Peyer's patch (tissue), 4 donors: ENCODE data around the gene CCDC187. TPM values are rescaled to one million over a fixed set of nuclear protein-coding genes. Genes with fewer than 3 reads are reported as not detected.
A peak's percentile ranks its signal among the peaks of the same experiment; 100 is the strongest.

Experiments
- DNase-seq, 3 donors: peaks; one replicate each; pipeline ENCODE4 v3.0.0-alpha.2; 2017 to 2019
- H3K27ac ChIP-seq, 4 donors: fragments of 200-600 bp; sonication (generic); one replicate each; pipeline ENCODE4 v1.5.1; 2016 to 2019
- H3K27me3 ChIP-seq, 2 donors: fragments of 200-600 bp; sonication (generic); one replicate each; pipeline ENCODE4 v1.5.1; 2019
- H3K36me3 ChIP-seq, 3 donors: fragments of 200-600 bp; sonication (generic); one replicate each; pipeline ENCODE4 v1.5.1; 2016 to 2019
- H3K4me1 ChIP-seq, 4 donors: fragments of 200-600 bp; sonication (generic); one replicate each; pipeline ENCODE4 v1.5.1; 2016 to 2019
- H3K4me3 ChIP-seq, 4 donors: fragments of 200-600 bp; sonication (generic); 1 replicate in 3 of 4; 2 replicates in 1 of 4; pipeline ENCODE4 v1.5.1; 2016 to 2019; ENCODE audit warnings: mild to moderate bottlenecking in 1 of 4
- H3K9me3 ChIP-seq, 4 donors: fragments of 200-600 bp; sonication (generic); one replicate each; pipeline ENCODE4 v1.5.1; 2016 to 2019; ENCODE audit warnings: mild to moderate bottlenecking in 1 of 4
- CTCF ChIP-seq, 6 experiments: fragments of 450-650 bp in 4 of 6; fragments of 200-600 bp in 2 of 6; sonication (generic) in 1 of 6; IDR thresholded peaks; one replicate each; pipeline ENCODE4 v1.5.1; 2017 to 2019; ENCODE audit warnings: antibody characterized with exemption in 6 of 6, mild to moderate bottlenecking in 3 of 6, moderate library complexity in 1 of 6
- POLR2A ChIP-seq, 2 donors: fragments of 450-650 bp; IDR thresholded peaks; one replicate each; pipeline ENCODE4 v1.5.1; 2017; ENCODE audit warnings: antibody characterized with exemption in 2 of 2, mild to moderate bottlenecking in 2 of 2, moderate library complexity in 2 of 2
- total RNA-seq, 4 donors: library from RNA; depleted of rRNA; stranded (reverse); fragments of >200 nt; gene quantifications; one replicate each; pipeline ENCODE4 v1.1.0, GENCODE V29; 2016

CCDC187 gene
- total RNA-seq, 4 donors from 2014 or later = 0.35 to 1.0 (median 0.67) TPM; not detected in 1

GRCh38 chr9:136337416-136338395 lies 33.8 kb upstream of the CCDC187 start:
- Histone ChIP-seq H3K36me3 (no peaks in the 10 kb centered on the region), H3K9me3 (no peaks in the 10 kb centered on the region), H3K27me3 (peaks cover 0 to 5% of the 10 kb centered on the region in 2 donors), H3K27ac (no peak overlapping the region), H3K4me3 (no peak overlapping the region), H3K4me1 (peaks cover 0 to 15% (median 2%) of the 10 kb centered on the region in 4 donors)
- no peak for TF ChIP-seq CTCF (IDR thresholded peaks at IDR 0.05)
- no peak for DNase-seq

GRCh38 chr9:136336881-136337280 lies 33.0 kb upstream of the CCDC187 start:
- H3K4me1 ChIP-seq = peaks cover 0 to 6% (median 0%) of the 10 kb centered on the region in 4 donors
- peak overlapping the region in 1 of 4 donors; percentile 58 for H3K27ac ChIP-seq
- H3K36me3 ChIP-seq = no peaks in the 10 kb centered on the region
- no peak overlapping the region for H3K4me3 ChIP-seq
- no peaks in the 10 kb centered on the region for H3K27me3 ChIP-seq
- TF ChIP-seq POLR2A (IDR thresholded peaks at IDR 0.05) = no peak
- TF ChIP-seq CTCF (IDR thresholded peaks at IDR 0.05) = no peak
- DNase-seq = no peak
- no peaks in the 10 kb centered on the region for H3K9me3 ChIP-seq

- Histone ChIP-seq H3K9me3 (no peaks in the 10 kb centered on the region), H3K27me3 (no peaks in the 10 kb centered on the region), H3K4me1 (peaks cover 0 to 4% (median 0%) of the 10 kb centered on the region in 4 donors), H3K4me3 (no peak overlapping the region), H3K36me3 (no peaks in the 10 kb centered on the region), H3K27ac (peak overlapping the region in 1 of 4 donors; percentile 58)
- no peak for TF ChIP-seq CTCF (IDR thresholded peaks at IDR 0.05)
- no peak for TF ChIP-seq POLR2A (IDR thresholded peaks at IDR 0.05)
- no peak for DNase-seq
These were observed 32.4 kb upstream of the CCDC187 start for GRCh38 chr9:136336156-136336870.

GRCh38 chr9:136335296-136336155 lies 31.6 kb upstream of the CCDC187 start:
- Histone ChIP-seq H3K4me1 (peaks cover 0 to 4% (median 0%) of the 10 kb centered on the region in 4 donors), H3K36me3 (no peaks in the 10 kb centered on the region), H3K4me3 (no peak overlapping the region), H3K9me3 (no peaks in the 10 kb centered on the region), H3K27ac (peak overlapping the region in 1 of 4 donors; percentile 58), H3K27me3 (no peaks in the 10 kb centered on the region)
- TF ChIP-seq POLR2A (IDR thresholded peaks at IDR 0.05) (no peak), CTCF (IDR thresholded peaks at IDR 0.05) (no peak)
- DNase-seq = no peak

- no peak for DNase-seq
- no peaks in the 10 kb centered on the region for H3K9me3 ChIP-seq
- no peak overlapping the region for H3K27ac ChIP-seq
- no peaks in the 10 kb centered on the region for H3K36me3 ChIP-seq
- peaks cover 0 to 3% (median 0%) of the 10 kb centered on the region in 4 donors for H3K4me1 ChIP-seq
- no peak overlapping the region for H3K4me3 ChIP-seq
- no peaks in the 10 kb centered on the region for H3K27me3 ChIP-seq
- no peak for TF ChIP-seq CTCF (IDR thresholded peaks at IDR 0.05)
- TF ChIP-seq POLR2A (IDR thresholded peaks at IDR 0.05) = no peak
These were observed 30.6 kb upstream of the CCDC187 start for GRCh38 chr9:136334541-136334940.
